ENCODE results near the gene RIMBP2. TPM values are rescaled to one million over a fixed set of nuclear protein-coding genes. Genes with fewer than 3 reads are reported as not detected.

The RIMBP2 gene
- total RNA-seq, 1 donor from 2014 or later: 0.99 TPM

DNA sequence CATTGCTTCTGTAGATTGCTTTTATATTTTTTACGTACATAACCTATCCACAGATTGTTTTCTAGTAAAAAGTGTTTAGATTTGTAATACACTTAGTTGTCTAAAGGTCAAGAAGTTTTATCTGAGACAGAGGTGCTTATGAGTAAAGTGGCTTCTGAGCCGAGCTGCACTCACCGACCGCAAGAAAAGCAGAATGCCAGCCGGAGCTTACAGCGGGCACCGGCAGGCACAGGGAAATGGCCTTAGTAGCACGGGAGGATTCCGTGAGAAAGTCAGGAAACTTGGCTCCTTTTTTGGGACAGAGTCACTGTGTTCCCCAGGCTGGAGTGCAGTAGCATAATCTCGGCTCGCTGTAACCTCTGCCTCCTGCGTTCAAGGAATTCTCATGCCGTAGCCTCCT, 348.6 kb downstream of the RIMBP2 start:
- Histone ChIP-seq H3K4me1 (no peaks in the 10 kb centered on the region), H3K27me3 (no peaks in the 10 kb centered on the region), H3K27ac (no peak overlapping the region), H3K36me3 (no peaks in the 10 kb centered on the region), H3K9ac (no peak overlapping the region), H3K79me2 (ENCODE audit: low read depth) (no peaks in the 10 kb centered on the region), H2AFZ (replicated peaks) (no peak overlapping the region), H3K9me3 (ENCODE audit: low read depth) (no peaks in the 10 kb centered on the region), H3K4me3 (no peak overlapping the region), H3K4me2 (no peak overlapping the region), H3F3A (ENCODE audit: low read depth) (no peaks in the 10 kb centered on the region), H4K20me1 (ENCODE audit: low read depth) (no peaks in the 10 kb centered on the region)
- TF ChIP-seq EZH2phosphoT487 (IDR thresholded peaks at IDR 0.05): no peak
- TF ChIP-seq EZH2 (IDR thresholded peaks at IDR 0.05): no peak
- TF ChIP-seq, protein P1, sequence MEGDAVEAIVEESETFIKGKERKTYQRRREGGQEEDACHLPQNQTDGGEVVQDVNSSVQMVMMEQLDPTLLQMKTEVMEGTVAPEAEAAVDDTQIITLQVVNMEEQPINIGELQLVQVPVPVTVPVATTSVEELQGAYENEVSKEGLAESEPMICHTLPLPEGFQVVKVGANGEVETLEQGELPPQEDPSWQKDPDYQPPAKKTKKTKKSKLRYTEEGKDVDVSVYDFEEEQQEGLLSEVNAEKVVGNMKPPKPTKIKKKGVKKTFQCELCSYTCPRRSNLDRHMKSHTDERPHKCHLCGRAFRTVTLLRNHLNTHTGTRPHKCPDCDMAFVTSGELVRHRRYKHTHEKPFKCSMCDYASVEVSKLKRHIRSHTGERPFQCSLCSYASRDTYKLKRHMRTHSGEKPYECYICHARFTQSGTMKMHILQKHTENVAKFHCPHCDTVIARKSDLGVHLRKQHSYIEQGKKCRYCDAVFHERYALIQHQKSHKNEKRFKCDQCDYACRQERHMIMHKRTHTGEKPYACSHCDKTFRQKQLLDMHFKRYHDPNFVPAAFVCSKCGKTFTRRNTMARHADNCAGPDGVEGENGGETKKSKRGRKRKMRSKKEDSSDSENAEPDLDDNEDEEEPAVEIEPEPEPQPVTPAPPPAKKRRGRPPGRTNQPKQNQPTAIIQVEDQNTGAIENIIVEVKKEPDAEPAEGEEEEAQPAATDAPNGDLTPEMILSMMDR (IDR thresholded peaks at IDR 0.05): no peak
- H3K9me3 Mint-ChIP-seq: no peaks in the 10 kb centered on the region
- no peak overlapping the region for H3K27ac Mint-ChIP-seq
- no peak for DNase-seq (ENCODE audit: low spot score)
- no peak overlapping the region for H3K4me3 Mint-ChIP-seq
- H3K27me3 Mint-ChIP-seq (ENCODE audit: insufficient read depth, low read depth): peaks cover 9% of the 10 kb centered on the region
- H3K36me3 Mint-ChIP-seq: no peaks in the 10 kb centered on the region
- H3K4me1 Mint-ChIP-seq: peaks cover 7% of the 10 kb centered on the region

GRCh38 chr12:130367003-130367402, 349.1 kb downstream of the RIMBP2 start:
- Histone ChIP-seq H3K27me3 (no peaks in the 10 kb centered on the region), H3K9ac (no peak overlapping the region), H3K4me3 (no peak overlapping the region), H2AFZ (replicated peaks) (no peak overlapping the region), H3K79me2 (ENCODE audit: low read depth) (no peaks in the 10 kb centered on the region), H3K27ac (no peak overlapping the region), H3K4me2 (no peak overlapping the region), H3K9me3 (ENCODE audit: low read depth) (no peaks in the 10 kb centered on the region), H3K4me1 (no peaks in the 10 kb centered on the region), H3F3A (ENCODE audit: low read depth) (no peaks in the 10 kb centered on the region), H3K36me3 (no peaks in the 10 kb centered on the region), H4K20me1 (ENCODE audit: low read depth) (no peaks in the 10 kb centered on the region)
- DNase-seq (ENCODE audit: low spot score): no peak
- no peak for TF ChIP-seq EZH2 (IDR thresholded peaks at IDR 0.05)
- TF ChIP-seq, protein P1 (IDR thresholded peaks at IDR 0.05): no peak
- no peak for TF ChIP-seq EZH2phosphoT487 (IDR thresholded peaks at IDR 0.05)
- peaks cover 9% of the 10 kb centered on the region for H3K27me3 Mint-ChIP-seq (ENCODE audit: insufficient read depth, low read depth)
- no peak overlapping the region for H3K4me3 Mint-ChIP-seq
- no peaks in the 10 kb centered on the region for H3K36me3 Mint-ChIP-seq
- H3K9me3 Mint-ChIP-seq: no peaks in the 10 kb centered on the region
- H3K27ac Mint-ChIP-seq: no peak overlapping the region
- H3K4me1 Mint-ChIP-seq: peaks cover 7% of the 10 kb centered on the region

- Histone ChIP-seq H3K27me3 (no peaks in the 10 kb centered on the region), H3K79me2 (ENCODE audit: low read depth) (no peaks in the 10 kb centered on the region), H3K4me3 (no peak overlapping the region), H4K20me1 (ENCODE audit: low read depth) (no peaks in the 10 kb centered on the region), H3K4me1 (no peaks in the 10 kb centered on the region), H3F3A (ENCODE audit: low read depth) (no peaks in the 10 kb centered on the region), H3K36me3 (no peaks in the 10 kb centered on the region), H3K27ac (no peak overlapping the region), H2AFZ (replicated peaks) (no peak overlapping the region), H3K4me2 (no peak overlapping the region), H3K9ac (no peak overlapping the region), H3K9me3 (ENCODE audit: low read depth) (no peaks in the 10 kb centered on the region)
- no peaks in the 10 kb centered on the region for H3K36me3 Mint-ChIP-seq
- H3K4me1 Mint-ChIP-seq: peaks cover 7% of the 10 kb centered on the region
- H3K27me3 Mint-ChIP-seq (ENCODE audit: insufficient read depth, low read depth): peaks cover 11% of the 10 kb centered on the region
- no peak overlapping the region for H3K27ac Mint-ChIP-seq
- H3K4me3 Mint-ChIP-seq: no peak overlapping the region
- no peak for TF ChIP-seq EZH2 (IDR thresholded peaks at IDR 0.05)
- TF ChIP-seq, protein P1 (IDR thresholded peaks at IDR 0.05): no peak
- no peak for TF ChIP-seq EZH2phosphoT487 (IDR thresholded peaks at IDR 0.05)
- H3K9me3 Mint-ChIP-seq: no peaks in the 10 kb centered on the region
- no peak for DNase-seq (ENCODE audit: low spot score)
Observed at GRCh38 chr12:130366159-130366558, 349.9 kb downstream of the RIMBP2 start.
